ENCODE results near the gene OS9.
"Not testable (repeated sequence)": the region's sequence is repeated elsewhere in the genome, so short reads cannot be mapped to it uniquely, and the experiment has no call there.

OS9 gene

GRCh38 chr12:57693659-57694458 lies at the start of gene OS9:
Gene OS9, plus strand, starts transcription at chr12:57694132. Its CDS starts 30 bp downstream, at chr12:57694162.
- peak; percentile 89 to 99 (median 96) for DNase-seq

DNA sequence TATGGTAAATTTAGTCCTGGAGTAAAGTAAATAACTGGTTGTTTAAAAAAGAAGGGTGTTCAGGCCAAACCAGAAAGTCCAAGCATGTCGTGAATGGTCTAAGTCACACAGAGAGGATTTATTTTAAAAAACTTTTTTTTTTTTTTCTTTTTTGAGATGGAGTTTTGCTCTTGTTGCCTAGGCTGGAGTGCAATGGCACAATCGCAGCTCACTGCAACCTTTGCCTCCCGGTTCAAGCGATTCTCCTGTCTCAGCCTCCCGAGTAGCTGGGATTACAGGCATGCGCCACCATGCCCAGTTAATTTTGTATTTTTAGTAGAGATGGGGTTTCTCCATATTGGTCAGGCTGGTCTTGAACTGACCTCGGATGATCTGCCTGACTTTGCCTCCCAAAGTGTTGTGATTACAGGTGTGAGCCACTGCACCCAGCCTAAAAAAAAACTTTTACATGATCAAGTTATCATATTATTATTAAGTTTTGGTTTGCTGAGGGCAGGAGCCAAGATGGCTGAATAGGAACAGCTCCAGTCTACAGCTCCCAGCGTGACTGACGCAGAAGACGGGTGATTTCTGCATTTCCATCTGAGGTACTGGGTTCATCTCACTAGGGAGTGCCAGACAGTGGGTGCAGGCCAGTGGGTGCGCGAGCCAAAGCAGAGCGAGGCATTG lies 47.8 kb upstream of the OS9 start:
- DNase-seq: not testable (repeated sequence)

DNA sequence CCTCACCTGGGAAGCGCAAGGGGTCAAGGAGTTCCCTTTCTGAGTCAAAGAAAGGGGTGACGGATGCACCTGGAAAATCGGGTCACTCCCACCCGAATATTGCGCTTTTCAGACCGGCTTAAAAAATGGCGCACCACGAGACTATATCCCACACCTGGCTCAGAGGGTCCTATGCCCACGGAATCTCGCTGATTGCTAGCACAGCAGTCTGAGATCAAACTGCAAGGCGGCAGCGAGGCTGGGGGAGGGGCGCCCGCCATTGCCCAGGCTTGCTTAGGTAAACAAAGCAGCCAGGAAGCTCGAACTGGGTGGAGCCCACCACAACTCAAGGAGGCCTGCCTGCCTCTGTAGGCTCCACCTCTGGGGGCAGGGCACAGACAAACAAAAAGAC lies 47.3 kb upstream of the OS9 start:
- not testable (repeated sequence) for DNase-seq

DNA sequence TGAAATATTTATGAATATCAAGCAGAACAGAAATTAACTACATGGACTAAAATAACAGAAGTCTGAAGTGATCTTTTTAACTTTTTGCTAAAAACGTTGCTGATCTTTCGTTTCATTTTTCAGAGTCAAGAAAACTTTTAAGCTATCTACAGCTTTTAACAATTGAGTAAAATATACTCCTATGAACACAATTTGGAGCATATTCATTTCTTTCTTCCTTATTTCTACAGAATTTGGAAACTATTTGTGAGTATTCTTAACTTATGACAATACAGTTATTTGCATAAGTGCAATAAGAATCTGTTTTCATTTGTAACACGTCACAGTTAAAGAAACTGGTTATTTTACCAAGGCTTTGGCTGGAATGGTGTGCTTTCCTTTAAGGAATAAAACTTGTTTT lies 39.9 kb upstream of the OS9 start:
- DNase-seq: no peak

GRCh38 chr12:57655541-57656240 lies 38.2 kb upstream of the OS9 start:
- no peak for DNase-seq

DNA sequence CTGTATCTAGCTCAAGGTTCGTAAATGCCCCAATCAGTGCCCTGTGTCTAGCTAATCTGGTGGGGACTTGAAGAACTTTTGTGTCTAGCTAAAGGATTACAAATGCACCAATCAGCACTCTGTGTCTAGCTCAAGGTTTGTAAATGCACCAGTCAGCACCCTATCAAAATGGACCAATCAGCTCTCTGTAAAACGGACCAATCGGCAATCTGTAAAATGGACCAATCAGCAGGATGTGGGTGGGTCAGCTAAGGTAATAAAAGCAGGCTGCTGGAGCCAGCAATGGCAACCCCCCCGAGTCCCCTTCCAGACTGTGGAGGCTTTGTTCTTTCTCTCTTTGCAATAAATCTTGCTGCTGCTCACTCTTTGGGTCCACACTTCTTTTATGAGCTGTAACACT lies 37.5 kb upstream of the OS9 start:
- not testable (repeated sequence) for DNase-seq

DNA sequence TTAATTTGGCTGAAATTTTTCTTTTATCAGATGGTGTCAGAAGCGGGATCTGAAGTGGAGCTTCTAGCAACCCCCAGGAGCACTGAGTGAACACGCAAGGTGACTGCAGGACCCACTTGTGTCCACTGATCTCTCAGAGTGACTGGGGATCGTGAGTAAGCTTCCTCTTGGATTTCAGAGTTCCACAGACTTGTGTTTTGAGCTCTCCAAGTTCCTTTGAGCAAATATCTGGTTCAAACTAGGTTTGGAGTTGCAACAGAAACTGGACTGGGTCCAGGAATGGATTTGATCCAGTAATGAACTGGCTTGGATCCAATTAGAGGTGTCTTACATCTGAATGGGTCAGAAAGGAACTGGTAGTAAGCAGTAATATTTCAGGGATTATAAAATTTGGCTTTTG lies 36.2 kb upstream of the OS9 start:
- DNase-seq: no peak

DNA sequence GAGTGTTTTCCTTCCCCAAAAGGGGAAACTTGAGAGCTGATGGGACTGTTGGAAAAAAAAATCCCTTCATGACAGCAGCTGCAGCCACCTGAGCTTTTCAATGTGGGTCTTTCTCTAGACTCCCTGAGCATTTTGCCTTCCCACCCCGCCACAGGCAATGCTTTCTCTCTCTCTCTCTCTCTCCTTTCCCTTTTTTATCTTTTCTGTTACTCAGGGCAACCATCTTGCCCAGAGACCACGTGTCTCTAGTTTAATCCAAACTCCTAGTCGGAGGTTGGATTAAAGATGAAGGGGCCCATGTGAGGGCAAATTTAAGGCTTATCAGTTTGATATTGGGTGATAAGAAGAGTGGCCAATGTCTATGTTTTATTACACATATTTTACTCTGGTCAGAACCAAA lies 35.0 kb upstream of the OS9 start:
- no peak for DNase-seq

DNA sequence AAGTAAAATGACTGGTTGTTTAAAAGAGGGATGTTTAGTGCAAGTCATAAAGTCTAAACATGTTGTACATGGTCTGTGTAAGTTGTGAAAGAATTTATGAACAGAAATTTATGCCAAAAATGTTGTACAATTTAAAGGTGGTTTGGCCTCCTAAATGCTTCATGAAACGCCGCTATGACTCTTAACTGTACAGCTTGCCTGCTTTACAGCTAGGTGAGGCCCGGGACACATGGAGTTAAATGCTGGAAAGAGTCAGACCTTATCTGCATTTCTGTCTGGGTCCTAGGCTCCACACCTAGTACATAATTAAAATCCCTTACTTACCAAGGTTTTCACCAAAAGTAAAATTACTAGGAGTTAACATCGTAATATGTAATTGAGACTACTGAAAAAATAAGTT lies 32.6 kb upstream of the OS9 start:
- DNase-seq: no peak

DNA sequence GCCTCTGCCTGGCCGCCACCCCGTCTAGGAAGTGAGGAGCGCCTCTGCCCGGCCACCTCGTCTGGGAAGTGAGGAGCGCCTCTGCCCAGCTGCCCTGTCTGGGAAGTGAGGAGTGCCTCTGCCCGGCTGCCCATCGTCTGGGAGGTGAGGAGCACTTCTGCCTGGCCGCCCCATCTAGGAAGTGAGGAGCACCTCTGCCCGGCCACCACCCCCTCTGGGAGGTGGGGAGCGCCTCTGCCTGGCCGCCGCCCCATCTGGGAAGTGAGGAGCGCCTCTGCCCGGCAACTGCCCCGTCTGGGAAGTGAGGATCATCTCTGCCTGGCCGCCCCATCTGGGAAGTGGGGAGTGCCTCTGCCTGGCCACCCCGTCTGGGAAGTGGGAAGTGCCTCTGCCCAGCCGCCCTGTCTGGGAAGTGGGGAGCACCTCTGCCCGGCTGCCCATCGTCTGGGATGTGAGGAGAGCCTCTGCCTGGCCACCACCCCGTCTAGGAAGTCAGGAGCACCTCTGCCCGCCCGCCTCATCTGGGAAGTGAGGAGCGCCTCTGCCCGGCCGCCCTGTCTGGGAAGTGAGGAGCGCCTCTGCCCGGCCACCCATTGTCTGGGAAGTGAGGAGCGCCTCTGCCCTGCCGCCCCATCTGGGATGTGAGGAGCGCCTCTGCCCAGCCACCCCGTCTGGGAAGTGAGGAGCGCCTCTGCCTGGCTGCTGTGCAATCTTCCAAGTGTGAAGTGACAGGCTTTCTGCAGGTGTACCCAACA lies 28.7 kb upstream of the OS9 start:
- DNase-seq: not testable (repeated sequence)

DNA sequence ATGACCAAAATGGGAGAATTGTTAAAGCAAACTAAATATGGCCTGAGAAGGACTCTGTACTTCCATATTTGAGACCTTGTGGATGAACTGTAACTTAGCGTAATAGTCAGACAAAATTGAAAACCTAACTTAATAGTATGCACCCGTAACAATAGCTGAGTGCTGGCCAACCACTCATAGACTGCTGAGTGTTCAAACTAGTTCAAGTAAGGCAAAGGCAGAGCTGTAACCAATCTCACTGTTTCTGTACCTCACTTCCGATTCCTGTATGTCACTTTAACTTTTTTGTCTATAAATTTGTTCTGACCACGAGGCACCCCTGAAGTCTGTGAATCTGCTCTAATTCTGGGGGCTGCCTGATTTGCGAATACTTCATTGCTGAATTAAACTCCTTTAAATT lies 27.0 kb upstream of the OS9 start:
- DNase-seq: no peak

GRCh38 chr12:57669691-57670090 lies 24.2 kb upstream of the OS9 start:
- DNase-seq: not testable (repeated sequence)

DNA sequence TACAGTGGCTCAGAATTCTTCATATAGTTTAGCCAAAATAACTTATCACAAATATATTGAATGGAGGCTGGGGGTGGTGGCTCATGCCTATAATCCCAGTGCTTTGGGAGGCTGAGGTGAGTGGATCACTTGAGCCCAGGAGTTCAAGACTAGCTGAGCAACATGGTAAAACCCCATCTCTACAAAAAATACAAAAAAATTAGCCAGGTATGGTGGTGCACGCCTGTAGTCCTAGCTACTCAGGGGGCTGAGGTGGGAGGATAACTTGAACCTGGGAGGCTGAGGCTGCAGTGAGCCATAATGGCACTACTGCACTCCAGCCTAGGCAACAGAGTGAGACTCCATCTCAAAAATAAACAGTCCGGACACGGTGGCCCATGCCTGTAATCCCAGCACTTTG lies 22.1 kb upstream of the OS9 start:
- not testable (repeated sequence) for DNase-seq

GRCh38 chr12:57672801-57673200 lies 21.1 kb upstream of the OS9 start:
- no peak for DNase-seq

GRCh38 chr12:57674691-57675090 lies 19.2 kb upstream of the OS9 start:
- no peak for DNase-seq

GRCh38 chr12:57677947-57678346 lies 16.0 kb upstream of the OS9 start:
- not testable (repeated sequence) for DNase-seq

GRCh38 chr12:57679697-57680096 lies 14.2 kb upstream of the OS9 start:
- DNase-seq: no peak

GRCh38 chr12:57687862-57688261 lies 6.1 kb upstream of the OS9 start:
- DNase-seq: no peak

GRCh38 chr12:57688931-57689330 lies 5.0 kb upstream of the OS9 start:
- DNase-seq: no peak

DNA sequence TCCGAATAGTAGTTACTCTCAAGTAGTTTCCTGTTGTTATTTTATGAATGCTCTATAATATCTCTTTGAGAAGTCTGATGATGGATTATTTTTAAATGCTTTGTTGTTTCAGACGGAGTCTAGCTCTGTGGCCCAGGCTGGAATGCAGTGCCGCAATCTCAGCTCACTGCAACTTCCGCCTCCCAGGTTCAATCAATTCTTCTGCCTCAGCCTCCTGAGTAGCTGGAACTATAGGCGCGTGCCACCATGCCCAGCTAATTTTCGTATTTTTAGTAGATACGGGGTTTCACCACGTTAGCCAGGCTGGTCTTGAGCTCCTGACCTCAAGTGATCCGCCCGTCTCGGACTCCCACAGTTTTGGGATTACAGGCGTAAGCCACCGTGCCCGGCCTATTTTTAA lies 1.4 kb upstream of the OS9 start:
- no peak for DNase-seq

- peak in 1 of 6 experiments; percentile 39 for DNase-seq
Measured at GRCh38 chr12:57693317-57693658, 644 bp upstream of the OS9 start.

DNA sequence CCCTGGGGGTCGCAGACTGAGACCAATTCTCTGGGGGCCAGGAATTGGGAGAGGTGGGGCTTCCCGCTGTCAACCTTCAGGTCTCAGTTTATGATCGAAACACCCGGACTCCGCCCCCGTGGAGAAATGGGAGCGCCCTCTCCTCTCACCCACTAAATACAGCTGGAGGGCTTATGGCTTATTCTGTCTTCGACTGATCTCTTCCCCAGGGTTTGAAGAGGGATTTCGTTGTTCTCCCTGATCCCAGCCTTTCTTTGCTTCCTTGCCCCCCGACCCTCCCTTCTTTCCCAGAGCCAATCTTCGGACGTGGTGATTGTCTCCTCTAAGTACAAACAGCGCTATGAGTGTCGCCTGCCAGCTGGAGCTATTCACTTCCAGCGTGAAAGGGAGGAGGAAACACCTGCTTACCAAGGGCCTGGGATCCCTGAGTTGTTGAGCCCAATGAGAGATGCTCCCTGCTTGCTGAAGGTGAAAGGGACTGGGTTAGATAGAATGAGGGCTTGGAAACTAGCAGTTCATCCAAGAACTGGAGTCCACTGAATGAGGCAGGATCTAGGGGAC lies 607 bp downstream of the OS9 start:
- DNase-seq: peak in 1 of 6 experiments; percentile 29

Measured in stimulated activated naive CD4-positive, alpha-beta T cell (primary cell).